Activated CD4-positive, alpha-beta memory T cell treated with anti-CD3 and anti-CD28 coated beads for 36 hours (primary cell): ENCODE results near the gene SENP5. TPM values are rescaled to one million over a fixed set of nuclear protein-coding genes. Genes with fewer than 3 reads are reported as not detected.
"Not testable (repeated sequence)": the region's sequence is repeated elsewhere in the genome, so short reads cannot be mapped to it uniquely, and the experiment has no call there.

Source experiments
- CTCF ChIA-PET: fragments of 350-600 bp; sonication (Branson Sonifier 250); formaldehyde crosslinking; loops from one replicate; lab custom pipeline; 2021; ENCODE audit warnings: antibody characterized with exemption, inconsistent platforms; lab: Charles Lee
- POLR2A ChIA-PET: fragments of 350-600 bp; sonication (Branson Sonifier 250); formaldehyde crosslinking; loops from one replicate; lab custom pipeline; 2021; ENCODE audit warnings: antibody characterized with exemption; lab: Charles Lee
- DNase-seq: peaks from one replicate; pipeline ENCODE4 v3.0.0-alpha.2; 2020
- H3K27ac Mint-ChIP-seq: one replicate; pipeline ENCODE4 v1.8.0; 2021; ENCODE audit warnings: mixed read lengths
- H3K27me3 Mint-ChIP-seq: one replicate; pipeline ENCODE4 v1.8.0; 2021; ENCODE audit warnings: mixed read lengths
- H3K36me3 Mint-ChIP-seq: one replicate; pipeline ENCODE4 v1.8.0; 2021; ENCODE audit warnings: mixed read lengths
- H3K4me1 Mint-ChIP-seq: one replicate; pipeline ENCODE4 v1.8.0; 2021; ENCODE audit warnings: low read depth, mixed read lengths
- H3K4me3 Mint-ChIP-seq: one replicate; pipeline ENCODE4 v1.8.0; 2021; ENCODE audit warnings: mild to moderate bottlenecking, mixed read lengths
- H3K9me3 Mint-ChIP-seq: one replicate; pipeline ENCODE4 v1.8.0; 2021; ENCODE audit warnings: mixed read lengths
- intact Hi-C: fragments of 100-400 bp; cut with micrococcal nuclease; formaldehyde crosslinking; loops from one replicate; pipeline ENCODE4 v1.15.1; 2023
- total RNA-seq, 2 experiments: library from RNA; stranded (reverse); gene quantifications; one replicate each; pipeline ENCODE4 v1.2.3, GENCODE V29; 2021

SENP5 gene
- total RNA-seq, 2 experiments from 2014 or later, result 30.5 to 32.0 TPM

DNA sequence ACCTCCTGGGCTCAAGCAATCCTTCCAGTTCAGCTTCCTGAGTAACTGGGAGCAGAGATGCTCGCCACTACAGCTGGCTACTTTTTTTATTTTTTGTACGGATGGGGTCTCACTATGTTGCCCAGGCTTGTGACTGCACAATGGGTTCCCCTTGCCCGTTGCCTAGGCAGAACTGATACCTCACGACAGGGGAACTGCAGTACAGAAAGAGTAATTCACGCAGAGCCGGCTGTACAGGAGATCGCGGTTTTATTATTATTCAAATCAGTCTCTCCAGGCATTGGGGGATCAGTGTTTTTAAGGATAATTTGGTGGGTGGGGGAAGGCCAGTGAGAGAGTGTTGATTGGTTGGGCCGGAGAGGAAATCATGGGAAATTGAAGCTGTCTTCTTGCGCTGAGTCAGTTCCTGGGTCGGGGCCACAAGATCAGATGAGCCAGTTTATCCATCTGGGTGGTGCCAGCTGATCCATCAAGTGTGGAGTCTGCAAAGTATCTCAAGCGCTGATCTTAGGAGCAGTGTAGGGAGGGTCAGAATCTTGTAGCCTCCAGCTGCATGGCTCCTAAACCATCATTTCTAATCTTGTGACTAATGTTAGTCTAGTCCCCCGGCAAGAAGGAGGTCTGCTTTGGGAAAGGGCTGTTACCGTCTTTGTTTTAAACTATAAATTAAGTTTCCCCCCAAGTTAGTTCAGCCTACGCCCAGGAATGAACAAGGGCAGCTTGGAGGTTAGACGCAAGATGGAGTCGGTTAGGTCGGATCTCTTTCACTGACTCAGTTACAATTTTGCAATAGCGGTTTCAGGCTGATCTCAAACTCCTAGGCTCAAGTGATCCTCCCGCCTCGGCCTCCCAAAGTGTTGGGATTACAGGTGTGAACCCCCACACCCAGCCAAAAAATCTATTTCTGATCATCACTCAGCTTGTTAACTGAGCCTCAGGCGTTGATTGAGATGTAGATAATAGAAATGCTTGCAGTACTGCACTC is 23.2 kb upstream of the SENP5 start:
- H3K4me1 Mint-ChIP-seq, DNase-seq, H3K9me3 Mint-ChIP-seq, H3K4me3 Mint-ChIP-seq, intact Hi-C loops, CTCF ChIA-PET, H3K27me3 Mint-ChIP-seq, H3K27ac Mint-ChIP-seq, H3K36me3 Mint-ChIP-seq: not testable (repeated sequence)
- POLR2A ChIA-PET, result interaction anchor here (0.6 kb wide), 1 partner anchor 234 kb away, joined by 4 read pairs; no protein-coding TSS in a partner anchor

DNA sequence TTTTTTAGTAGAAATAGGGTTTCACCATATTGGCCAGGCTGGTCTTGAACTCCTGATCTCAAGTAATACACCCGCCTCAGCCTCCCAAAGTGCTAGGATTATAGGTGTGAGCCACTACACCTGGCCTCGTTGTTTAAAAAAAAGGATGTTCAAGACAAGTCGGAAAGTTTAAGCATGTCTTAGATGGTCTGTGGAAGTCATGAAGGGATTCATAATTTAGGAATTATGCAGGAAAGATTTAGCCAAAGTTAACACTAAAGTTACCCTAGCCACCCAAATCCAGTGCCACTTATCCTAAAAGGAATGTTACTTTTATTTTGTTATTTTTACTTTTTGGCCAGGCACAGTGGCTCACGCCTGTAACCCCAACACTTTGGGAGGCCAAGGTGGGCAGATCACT is 19.3 kb upstream of the SENP5 start:
- H3K27ac Mint-ChIP-seq, DNase-seq, H3K4me1 Mint-ChIP-seq, H3K36me3 Mint-ChIP-seq, CTCF ChIA-PET, intact Hi-C loops, H3K9me3 Mint-ChIP-seq, H3K4me3 Mint-ChIP-seq, H3K27me3 Mint-ChIP-seq: not testable (repeated sequence)
- POLR2A ChIA-PET, result interaction anchor here (0.6 kb wide), 1 partner anchor 761 kb away, joined by 3 read pairs; no protein-coding TSS in a partner anchor

DNA sequence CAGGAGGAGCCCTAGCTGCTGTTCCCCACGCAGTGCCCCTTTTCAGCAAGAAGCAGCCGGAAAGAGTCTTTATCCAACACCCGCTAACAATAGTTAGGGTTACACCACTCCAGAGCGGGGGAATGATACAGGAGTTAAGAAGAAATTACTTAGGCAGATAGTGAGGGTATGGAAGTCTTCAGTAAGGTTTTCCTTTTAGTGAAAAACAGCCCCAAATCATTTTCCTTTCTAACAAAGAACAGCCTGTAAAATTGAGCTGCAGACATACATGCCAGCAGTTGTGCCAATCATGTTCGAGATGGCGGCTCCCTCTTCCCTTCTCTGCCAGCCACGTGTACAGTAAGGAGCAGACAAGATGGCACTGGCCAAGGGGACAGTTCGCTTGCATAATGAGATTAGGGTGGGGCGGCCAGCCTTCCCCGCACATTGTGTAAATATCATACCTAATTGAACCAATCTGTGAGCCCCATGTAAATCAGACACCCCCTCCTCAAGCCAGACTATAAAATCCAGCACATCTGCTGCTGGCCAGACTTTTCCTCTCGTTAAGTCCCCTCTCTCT is 18.5 kb upstream of the SENP5 start:
- Mint-ChIP-seq H3K4me3 (no peak overlapping the region), H3K27ac (no peak overlapping the region), H3K4me1 (no peaks in the 10 kb centered on the region), H3K36me3 (no peaks in the 10 kb centered on the region), H3K27me3 (peaks cover 8% of the 10 kb centered on the region), H3K9me3 (no peaks in the 10 kb centered on the region)
- ChIA-PET CTCF (interaction anchor here (2.8 kb wide), 1 partner anchor 12 kb away, joined by 14 read pairs; no protein-coding TSS in a partner anchor), POLR2A (interaction anchor here (0.6 to 1.5 kb wide), 2 partner anchors 18 to 760 kb away, joined by 3 read pairs; partner anchors contain the start of gene SENP5)
- no peak for DNase-seq
- intact Hi-C loops, result no loop called here

DNA sequence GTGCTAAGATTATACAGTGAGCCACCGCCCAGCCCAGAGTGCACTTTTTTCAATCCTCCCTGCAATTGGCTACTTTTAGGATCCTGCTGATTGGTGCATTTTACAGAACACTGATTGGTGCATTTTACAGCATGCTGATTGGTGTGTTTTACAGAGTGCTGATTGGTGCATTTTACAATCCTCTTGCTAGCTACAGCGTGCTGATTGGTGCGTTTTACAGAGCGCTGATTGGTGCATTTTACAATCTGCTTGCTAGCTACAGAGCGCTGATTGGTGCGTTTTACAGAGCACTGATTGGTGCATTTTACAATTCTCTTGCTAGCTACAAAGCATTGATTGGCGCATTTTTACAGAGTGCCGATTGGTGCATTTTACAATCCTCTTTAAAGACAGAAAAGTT is 4.7 kb upstream of the SENP5 start:
- H3K4me1 Mint-ChIP-seq, H3K36me3 Mint-ChIP-seq, POLR2A ChIA-PET, H3K4me3 Mint-ChIP-seq, H3K27me3 Mint-ChIP-seq, H3K27ac Mint-ChIP-seq, H3K9me3 Mint-ChIP-seq, DNase-seq: not testable (repeated sequence)
- CTCF ChIA-PET, result interaction anchor here (0.5 kb wide), 1 partner anchor 9 kb away, joined by 3 read pairs; no protein-coding TSS in a partner anchor
- intact Hi-C loops, result loop anchor here (10.0 kb wide), 1 partner anchor 228 kb away; the partner anchor contains the start of gene NRROS

- Mint-ChIP-seq H3K4me1 (peaks cover 27% of the 10 kb centered on the region), H3K36me3 (peaks cover 1% of the 10 kb centered on the region), H3K27me3 (no peaks in the 10 kb centered on the region), H3K4me3 (peak overlapping the region; percentile 78), H3K27ac (peak overlapping the region; percentile 85), H3K9me3 (peaks cover 2% of the 10 kb centered on the region)
- intact Hi-C loops, result loop anchor here (1.0 to 10.0 kb wide), 3 partner anchors 19 to 232 kb away; partner anchors contain the start of genes NCBP2 and NRROS
- ChIA-PET POLR2A (interaction anchor here (0.6 to 3.0 kb wide), 7 partner anchors 8 to 873 kb away, joined by 3 to 36 read pairs (median 5); partner anchors contain the start of genes NCBP2 and PAK2), CTCF (interaction anchor here (0.6 to 2.6 kb wide), 5 partner anchors 75 to 338 kb away, joined by 3 to 22 read pairs (median 4); partner anchors contain the start of genes NCBP2 and PIGZ)
- DNase-seq, result no peak
These were observed 589 bp upstream of the SENP5 start for GRCh38 chr3:196867155-196867506.

- Mint-ChIP-seq H3K4me3 (peak overlapping the region; percentile 84), H3K27me3 (no peaks in the 10 kb centered on the region), H3K9me3 (no peaks in the 10 kb centered on the region), H3K4me1 (peaks cover 29% of the 10 kb centered on the region), H3K36me3 (peaks cover 1% of the 10 kb centered on the region), H3K27ac (peak overlapping the region; percentile 79)
- intact Hi-C loops, result loop anchor here (2.0 to 10.0 kb wide), 2 partner anchors 15 to 233 kb away; partner anchors contain the start of gene NRROS
- ChIA-PET CTCF (interaction anchor here (0.7 to 2.6 kb wide), 8 partner anchors 18 to 460 kb away, joined by 3 to 22 read pairs (median 4); partner anchors contain the start of genes NCBP2 and PIGZ), POLR2A (interaction anchor here (0.6 to 3.0 kb wide), 7 partner anchors 16 to 135 kb away, joined by 3 to 36 read pairs (median 8); partner anchors contain the start of genes NCBP2 and PAK2)
- peak; percentile 38 for DNase-seq
These were observed 559 bp downstream of the SENP5 start for GRCh38 chr3:196868297-196868661.

GRCh38 chr3:196872316-196872715 is 4.6 kb downstream of the SENP5 start:
- POLR2A ChIA-PET, result no interaction called here
- Mint-ChIP-seq H3K4me1 (peaks cover 38% of the 10 kb centered on the region), H3K27me3 (no peaks in the 10 kb centered on the region), H3K27ac (no peak overlapping the region), H3K4me3 (no peak overlapping the region), H3K9me3 (no peaks in the 10 kb centered on the region), H3K36me3 (peaks cover 1% of the 10 kb centered on the region)
- DNase-seq, result no peak
- intact Hi-C loops, result no loop called here
- CTCF ChIA-PET, result no interaction called here

DNA sequence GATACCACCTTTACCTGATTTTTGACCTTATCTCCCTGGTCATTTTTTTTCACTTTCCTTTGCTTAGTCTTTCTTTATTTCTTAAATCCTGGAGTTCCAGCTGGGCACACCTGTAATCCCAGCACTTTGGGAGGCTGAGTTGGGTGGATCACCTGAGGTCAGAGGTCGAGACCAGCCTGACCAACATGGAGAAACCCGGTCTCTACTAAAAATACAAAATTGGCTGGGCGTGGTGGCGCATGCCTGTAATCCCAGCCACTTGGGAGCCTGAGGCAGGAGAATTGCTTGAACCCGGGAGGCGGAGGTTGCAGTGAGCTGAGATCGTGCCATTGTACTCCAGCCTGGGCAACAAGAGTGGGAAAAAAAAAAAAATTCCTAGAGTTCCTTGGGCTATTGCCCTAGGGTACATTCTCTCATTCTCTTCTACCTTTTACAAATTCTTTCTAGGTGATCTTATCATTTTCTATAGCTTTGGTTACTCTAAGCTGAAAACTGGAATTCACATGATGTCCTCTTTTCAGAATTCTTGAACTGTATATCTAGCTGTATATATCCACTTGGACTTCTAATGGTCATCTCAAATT is 6.9 kb downstream of the SENP5 start:
- H3K4me3 Mint-ChIP-seq, H3K27me3 Mint-ChIP-seq, H3K27ac Mint-ChIP-seq, DNase-seq, H3K9me3 Mint-ChIP-seq, intact Hi-C loops, H3K36me3 Mint-ChIP-seq: not testable (repeated sequence)
- H3K4me1 Mint-ChIP-seq, result peaks cover 47% of the 10 kb centered on the region
- CTCF ChIA-PET, result interaction anchor here (0.8 to 1.5 kb wide), 2 partner anchors 37 to 155 kb away, joined by 3 to 4 read pairs; partner anchors contain the start of gene MELTF
- POLR2A ChIA-PET, result interaction anchor here (0.6 to 2.1 kb wide), 2 partner anchors 68 to 104 kb away, joined by 4 to 9 read pairs; partner anchors contain the start of gene NCBP2

- no peaks in the 10 kb centered on the region for H3K27me3 Mint-ChIP-seq
- H3K4me1 Mint-ChIP-seq, result peaks cover 43% of the 10 kb centered on the region
- no peak overlapping the region for H3K4me3 Mint-ChIP-seq
- intact Hi-C loops, result no loop called here
- no peak overlapping the region for H3K27ac Mint-ChIP-seq
- no peaks in the 10 kb centered on the region for H3K9me3 Mint-ChIP-seq
- no peak for DNase-seq
- peaks cover 1% of the 10 kb centered on the region for H3K36me3 Mint-ChIP-seq
- POLR2A ChIA-PET, result interaction anchor here (0.5 to 2.1 kb wide), 3 partner anchors 8 to 105 kb away, joined by 4 to 9 read pairs (median 6); partner anchors contain the start of gene NCBP2
- CTCF ChIA-PET, result interaction anchor here (0.8 to 1.5 kb wide), 4 partner anchors 11 to 154 kb away, joined by 3 to 4 read pairs (median 4); partner anchors contain the start of gene MELTF
These were observed 7.5 kb downstream of the SENP5 start for GRCh38 chr3:196875258-196875657.

DNA sequence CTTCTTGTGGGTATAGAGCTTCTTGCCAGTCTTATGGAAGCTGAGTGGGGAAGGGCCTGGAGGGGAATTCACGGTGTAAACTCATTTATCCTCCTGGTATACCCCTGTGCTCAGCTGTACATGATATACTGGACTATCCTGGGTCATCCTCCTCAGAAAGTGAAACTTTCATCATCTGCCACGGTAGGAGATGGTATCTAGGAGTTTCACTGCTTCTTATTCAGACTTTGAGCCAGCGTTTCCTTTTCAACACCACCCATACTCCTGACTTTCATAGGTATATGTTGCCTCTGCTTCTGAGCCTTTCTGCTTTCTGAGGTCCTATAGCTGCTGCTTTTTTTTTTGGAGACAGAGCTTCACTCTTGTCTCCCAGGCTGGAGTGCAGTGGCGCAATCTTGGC is 15.6 kb downstream of the SENP5 start:
- Mint-ChIP-seq H3K27ac (no peak overlapping the region), H3K36me3 (peaks cover 9% of the 10 kb centered on the region), H3K4me1 (peaks cover 50% of the 10 kb centered on the region), H3K27me3 (no peaks in the 10 kb centered on the region), H3K4me3 (no peak overlapping the region), H3K9me3 (no peaks in the 10 kb centered on the region)
- no peak for DNase-seq
- ChIA-PET POLR2A (interaction anchor here (1.6 kb wide), 1 partner anchor 15 kb away, joined by 11 read pairs; the partner anchor contains the start of gene SENP5), CTCF (interaction anchor here (0.6 to 1.0 kb wide), 2 partner anchors 26 to 828 kb away, joined by 5 to 6 read pairs; no protein-coding TSS in a partner anchor)
- intact Hi-C loops, result loop anchor here (2.0 kb wide), 1 partner anchor 15 kb away; no protein-coding TSS in a partner anchor

DNA sequence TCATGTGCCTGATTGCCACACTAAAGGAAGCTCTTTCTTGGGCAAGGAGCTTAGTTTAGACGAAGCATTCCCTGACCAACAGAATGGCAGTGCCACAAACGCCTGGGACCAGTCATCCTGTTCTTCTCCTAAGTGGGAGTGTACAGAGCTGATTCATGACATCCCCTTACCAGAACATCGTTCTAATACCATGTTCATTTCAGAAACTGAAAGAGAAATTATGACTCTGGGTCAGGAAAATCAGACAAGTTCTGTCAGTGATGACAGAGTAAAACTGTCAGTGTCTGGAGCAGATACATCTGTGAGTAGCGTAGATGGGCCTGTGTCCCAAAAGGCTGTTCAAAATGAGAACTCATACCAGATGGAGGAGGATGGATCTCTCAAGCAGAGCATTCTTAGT is 18.4 kb downstream of the SENP5 start:
- Mint-ChIP-seq H3K27ac (peak overlapping the region; percentile 16), H3K4me1 (peaks cover 53% of the 10 kb centered on the region), H3K4me3 (no peak overlapping the region), H3K27me3 (no peaks in the 10 kb centered on the region), H3K9me3 (no peaks in the 10 kb centered on the region), H3K36me3 (peaks cover 11% of the 10 kb centered on the region)
- peak; percentile 40 for DNase-seq
- intact Hi-C loops, result loop anchor here (1.0 to 5.0 kb wide), 2 partner anchors 19 to 56 kb away; partner anchors contain the start of genes NCBP2 and SENP5
- ChIA-PET CTCF (interaction anchor here (0.7 to 1.9 kb wide), 3 partner anchors 10 to 83 kb away, joined by 4 to 6 read pairs (median 4); partner anchors contain the start of gene SENP5), POLR2A (interaction anchor here (1.7 kb wide), 1 partner anchor 19 kb away, joined by 12 read pairs; the partner anchor contains the start of gene SENP5)
